Spleen (tissue), 7 donors: ENCODE data around the gene VPS9D1.

ENCODE experiments used
- POLR2A ChIP-seq, 3 donors: fragments of 450-650 bp; IDR thresholded peaks; one replicate each; pipeline ENCODE4 v1.5.1; 2017; ENCODE audit warnings: antibody characterized with exemption in 3 of 3, mild to moderate bottlenecking in 1 of 3
- TF ChIP-seq, protein P1 (sequence below), 11 experiments: fragments of 200-600 bp in 7 of 11; fragments of 450-650 bp in 4 of 11; sonication (generic) in 4 of 11; IDR thresholded peaks in 8 of 11; conservative IDR thresholded peaks in 3 of 11; 1 replicate in 7 of 11; 2 replicates in 4 of 11; pipeline versions ENCODE4 v1.4.0 to v1.8.0; 2016 to 2021; ENCODE audit warnings: antibody characterized with exemption in 11 of 11, inconsistent platforms in 4 of 11, mild to moderate bottlenecking in 1 of 11
- donor health status: DM: no; HTN: no; CAD: no; lungs with moderate emphysema.
- donor health status: DM: no; HTN: no; CAD: no.
- donor health status: DM: no; HTN: no; CAD: no.

DNA sequence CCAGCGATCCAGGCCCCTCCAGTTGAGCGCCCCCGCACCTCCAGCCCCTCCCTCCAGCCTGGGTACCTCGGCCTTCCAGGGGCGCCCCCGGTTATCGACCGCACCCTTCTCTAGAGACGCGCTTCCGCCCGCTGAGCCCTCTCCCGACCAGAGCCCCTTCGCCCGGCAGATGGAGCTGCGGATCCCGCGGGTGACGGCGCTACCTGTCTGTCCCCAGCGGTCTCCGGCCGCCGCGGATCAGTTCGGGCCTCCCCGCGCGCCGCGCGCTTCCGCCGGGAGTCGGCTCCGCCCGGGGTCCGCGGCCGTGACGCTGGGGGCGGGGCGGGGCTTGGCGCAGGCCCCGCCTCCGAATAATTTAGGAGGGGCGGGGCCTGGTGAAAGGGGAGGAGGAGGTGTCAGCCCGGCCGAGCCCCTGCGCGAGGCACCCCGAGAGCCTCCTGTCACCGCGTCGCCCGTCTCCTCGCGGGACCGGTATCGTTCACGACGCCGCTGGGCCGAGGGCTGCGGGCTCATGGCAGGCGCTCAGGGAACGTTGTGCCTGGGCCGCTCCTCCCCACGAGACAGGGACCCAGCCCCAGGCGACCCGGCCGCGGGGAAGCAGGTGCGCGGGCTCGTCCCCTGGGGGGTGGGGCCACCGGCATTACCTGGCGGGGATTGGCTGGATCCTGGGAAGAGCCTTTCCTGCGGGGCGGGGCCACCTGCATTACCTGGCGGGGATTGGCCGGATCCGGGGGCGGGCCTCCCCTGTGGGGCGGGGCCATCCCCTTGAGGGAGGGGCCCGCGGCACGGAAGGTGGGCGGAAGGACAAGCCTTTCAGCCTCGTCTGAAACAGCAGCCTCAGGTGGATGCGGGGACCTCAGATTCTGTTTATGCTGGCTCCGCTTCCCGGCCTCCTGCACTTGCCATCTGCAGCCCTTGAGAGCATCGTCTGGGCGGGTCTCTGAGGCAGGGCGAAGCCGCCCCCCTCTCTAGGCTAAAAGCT is 19.0 kb downstream of the VPS9D1 start, which contains the start of gene SPATA2L:
- TF ChIP-seq, protein P1, sequence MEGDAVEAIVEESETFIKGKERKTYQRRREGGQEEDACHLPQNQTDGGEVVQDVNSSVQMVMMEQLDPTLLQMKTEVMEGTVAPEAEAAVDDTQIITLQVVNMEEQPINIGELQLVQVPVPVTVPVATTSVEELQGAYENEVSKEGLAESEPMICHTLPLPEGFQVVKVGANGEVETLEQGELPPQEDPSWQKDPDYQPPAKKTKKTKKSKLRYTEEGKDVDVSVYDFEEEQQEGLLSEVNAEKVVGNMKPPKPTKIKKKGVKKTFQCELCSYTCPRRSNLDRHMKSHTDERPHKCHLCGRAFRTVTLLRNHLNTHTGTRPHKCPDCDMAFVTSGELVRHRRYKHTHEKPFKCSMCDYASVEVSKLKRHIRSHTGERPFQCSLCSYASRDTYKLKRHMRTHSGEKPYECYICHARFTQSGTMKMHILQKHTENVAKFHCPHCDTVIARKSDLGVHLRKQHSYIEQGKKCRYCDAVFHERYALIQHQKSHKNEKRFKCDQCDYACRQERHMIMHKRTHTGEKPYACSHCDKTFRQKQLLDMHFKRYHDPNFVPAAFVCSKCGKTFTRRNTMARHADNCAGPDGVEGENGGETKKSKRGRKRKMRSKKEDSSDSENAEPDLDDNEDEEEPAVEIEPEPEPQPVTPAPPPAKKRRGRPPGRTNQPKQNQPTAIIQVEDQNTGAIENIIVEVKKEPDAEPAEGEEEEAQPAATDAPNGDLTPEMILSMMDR (IDR thresholded peaks at IDR 0.05 in 8 of 11, conservative IDR thresholded peaks at IDR 0.05 in 3 of 11): peak in 4 of 11 experiments; percentile 6 to 42 (median 24)
- TF ChIP-seq POLR2A (IDR thresholded peaks at IDR 0.05): peak in 1 of 3 donors; percentile 68
